Activated CD4-positive, alpha-beta T cell treated with anti-CD3 and anti-CD28 coated beads, Interleukin-2, amount 10 ng/mL, durations not matched to agents 7 days and 5 days (primary cell): Measurements from ENCODE around the gene GBF1. TPM values are rescaled to one million over a fixed set of nuclear protein-coding genes. Genes with fewer than 3 reads are reported as not detected.

Experiments
- CTCF ChIA-PET: fragments of 350-600 bp; sonication (Branson Sonifier 250); formaldehyde crosslinking; loops from one replicate; lab custom pipeline; 2021; ENCODE audit warnings: antibody characterized with exemption; lab: Charles Lee
- POLR2A ChIA-PET: fragments of 350-600 bp; sonication (Branson Sonifier 250); formaldehyde crosslinking; loops from one replicate; lab custom pipeline; 2021; ENCODE audit warnings: antibody characterized with exemption; lab: Charles Lee
- DNase-seq: peaks from one replicate; pipeline ENCODE4 v3.0.0-alpha.2; 2020
- H3K27ac Mint-ChIP-seq: one replicate; pipeline ENCODE4 v1.8.0; 2021; ENCODE audit warnings: mild to moderate bottlenecking, moderate library complexity, mixed read lengths
- H3K27me3 Mint-ChIP-seq: one replicate; pipeline ENCODE4 v1.8.0; 2021; ENCODE audit warnings: mixed read lengths
- H3K36me3 Mint-ChIP-seq: one replicate; pipeline ENCODE4 v1.8.0; 2021; ENCODE audit warnings: low read depth, mixed read lengths
- H3K4me1 Mint-ChIP-seq: one replicate; pipeline ENCODE4 v1.8.0; 2021; ENCODE audit warnings: mixed read lengths
- H3K4me3 Mint-ChIP-seq: one replicate; pipeline ENCODE4 v1.8.0; 2021; ENCODE audit warnings: mild to moderate bottlenecking, moderate library complexity, mixed read lengths
- H3K9me3 Mint-ChIP-seq: one replicate; pipeline ENCODE4 v1.8.0; 2021; ENCODE audit warnings: mixed read lengths
- total RNA-seq, 2 experiments: library from RNA; stranded (reverse); gene quantifications; one replicate each; pipeline ENCODE4 v1.2.3, GENCODE V29; 2021

Gene GBF1
- total RNA-seq, 2 experiments from 2014 or later = 42.4 to 44.6 TPM

- Mint-ChIP-seq H3K9me3 (no peaks in the 10 kb centered on the region), H3K4me1 (peaks cover 31% of the 10 kb centered on the region), H3K36me3 (peaks cover 2% of the 10 kb centered on the region), H3K27ac (peak overlapping the region; percentile 22), H3K4me3 (peak overlapping the region; percentile 39), H3K27me3 (peaks cover 24% of the 10 kb centered on the region)
- ChIA-PET CTCF (interaction anchor here (1.0 to 5.6 kb wide), 7 partner anchors 11 to 179 kb away, joined by 4 to 65 read pairs (median 10); partner anchors contain the start of genes CUEDC2, FBXL15 and NFKB2), POLR2A (interaction anchor here (0.6 kb wide), 1 partner anchor 252 kb away, joined by 3 read pairs; no protein-coding TSS in a partner anchor)
- DNase-seq = no peak
Observed at GRCh38 chr10:102409604-102410428, 164.5 kb downstream of the GBF1 start.

GRCh38 chr10:102410429-102411073, 165.2 kb downstream of the GBF1 start:
- H3K27me3 Mint-ChIP-seq = peaks cover 24% of the 10 kb centered on the region
- H3K4me3 Mint-ChIP-seq = peak overlapping the region; percentile 59
- H3K36me3 Mint-ChIP-seq = peaks cover 2% of the 10 kb centered on the region
- no peaks in the 10 kb centered on the region for H3K9me3 Mint-ChIP-seq
- H3K4me1 Mint-ChIP-seq = peaks cover 31% of the 10 kb centered on the region
- H3K27ac Mint-ChIP-seq = no peak overlapping the region
- POLR2A ChIA-PET = no interaction called here
- CTCF ChIA-PET = interaction anchor here (1.0 to 5.6 kb wide), 7 partner anchors 11 to 180 kb away, joined by 3 to 65 read pairs (median 10); partner anchors contain the start of genes CUEDC2, FBXL15 and NFKB2
- peak; percentile 54 for DNase-seq

- peak overlapping the region; percentile 44 for H3K27ac Mint-ChIP-seq
- no peak for DNase-seq
Observed at GRCh38 chr10:102411341-102412255, 166.3 kb downstream of the GBF1 start.

GRCh38 chr10:102412293-102412692, 167.0 kb downstream of the GBF1 start:
- POLR2A ChIA-PET = interaction anchor here (1.0 kb wide), 1 partner anchor 181 kb away, joined by 3 read pairs; no protein-coding TSS in a partner anchor
- no peak overlapping the region for H3K4me3 Mint-ChIP-seq

More at GRCh38 chr10:102411341-102412255, 166.3 kb downstream of the GBF1 start:
- Mint-ChIP-seq H3K27me3 (peaks cover 27% of the 10 kb centered on the region), H3K36me3 (peaks cover 2% of the 10 kb centered on the region), H3K4me1 (peaks cover 31% of the 10 kb centered on the region), H3K4me3 (peak overlapping the region; percentile 59), H3K9me3 (no peaks in the 10 kb centered on the region)
- POLR2A ChIA-PET = no interaction called here
- CTCF ChIA-PET = interaction anchor here (0.8 to 5.6 kb wide), 9 partner anchors 8 to 232 kb away, joined by 3 to 65 read pairs (median 9); partner anchors contain the start of genes CUEDC2 and FBXL15

GRCh38 chr10:102413053-102413705, 167.8 kb downstream of the GBF1 start:
- Mint-ChIP-seq H3K27me3 (peaks cover 37% of the 10 kb centered on the region), H3K9me3 (no peaks in the 10 kb centered on the region), H3K36me3 (peaks cover 2% of the 10 kb centered on the region), H3K4me1 (peaks cover 30% of the 10 kb centered on the region), H3K4me3 (no peak overlapping the region), H3K27ac (no peak overlapping the region)
- peak; percentile 65 for DNase-seq
- ChIA-PET CTCF (interaction anchor here (0.9 to 5.6 kb wide), 6 partner anchors 9 to 243 kb away, joined by 4 to 65 read pairs (median 21); partner anchors contain the start of gene FBXL15), POLR2A (interaction anchor here (1.0 kb wide), 1 partner anchor 181 kb away, joined by 3 read pairs; no protein-coding TSS in a partner anchor)

More at GRCh38 chr10:102412293-102412692, 167.0 kb downstream of the GBF1 start:
- Mint-ChIP-seq H3K9me3 (no peaks in the 10 kb centered on the region), H3K36me3 (peaks cover 2% of the 10 kb centered on the region), H3K27me3 (peaks cover 31% of the 10 kb centered on the region), H3K4me1 (peaks cover 31% of the 10 kb centered on the region), H3K27ac (no peak overlapping the region)
- CTCF ChIA-PET = interaction anchor here (0.6 to 5.6 kb wide), 8 partner anchors 9 to 233 kb away, joined by 3 to 65 read pairs (median 8); partner anchors contain the start of gene FBXL15
- DNase-seq = no peak

GRCh38 chr10:102413806-102414561, 168.7 kb downstream of the GBF1 start:
- Mint-ChIP-seq H3K27me3 (peaks cover 39% of the 10 kb centered on the region), H3K4me3 (no peak overlapping the region), H3K36me3 (peaks cover 2% of the 10 kb centered on the region), H3K27ac (no peak overlapping the region), H3K4me1 (peaks cover 29% of the 10 kb centered on the region), H3K9me3 (no peaks in the 10 kb centered on the region)
- ChIA-PET CTCF (interaction anchor here (0.9 to 5.6 kb wide), 9 partner anchors 8 to 244 kb away, joined by 3 to 65 read pairs (median 6); partner anchors contain the start of genes CUEDC2 and FBXL15), POLR2A (no interaction called here)
- no peak for DNase-seq

GRCh38 chr10:102414749-102415148, 169.4 kb downstream of the GBF1 start:
- POLR2A ChIA-PET = no interaction called here
- no peak for DNase-seq
- Mint-ChIP-seq H3K4me3 (no peak overlapping the region), H3K36me3 (no peaks in the 10 kb centered on the region), H3K27me3 (peaks cover 36% of the 10 kb centered on the region), H3K27ac (no peak overlapping the region), H3K9me3 (no peaks in the 10 kb centered on the region), H3K4me1 (peaks cover 31% of the 10 kb centered on the region)
- CTCF ChIA-PET = interaction anchor here (0.9 to 2.2 kb wide), 5 partner anchors 10 to 185 kb away, joined by 3 to 6 read pairs (median 4); partner anchors contain the start of gene CUEDC2

GRCh38 chr10:102416283-102416682, 171.0 kb downstream of the GBF1 start:
- no peaks in the 10 kb centered on the region for H3K9me3 Mint-ChIP-seq
- no peak overlapping the region for H3K4me3 Mint-ChIP-seq
- CTCF ChIA-PET = interaction anchor here (1.2 to 2.2 kb wide), 3 partner anchors 12 to 34 kb away, joined by 3 to 6 read pairs (median 4); no protein-coding TSS in a partner anchor
- H3K4me1 Mint-ChIP-seq = peaks cover 33% of the 10 kb centered on the region
- no peaks in the 10 kb centered on the region for H3K36me3 Mint-ChIP-seq
- peaks cover 25% of the 10 kb centered on the region for H3K27me3 Mint-ChIP-seq
- no peak overlapping the region for H3K27ac Mint-ChIP-seq
- POLR2A ChIA-PET = no interaction called here
- DNase-seq = no peak

GRCh38 chr10:102416695-102417094, 171.4 kb downstream of the GBF1 start:
- no peak overlapping the region for H3K4me3 Mint-ChIP-seq
- H3K4me1 Mint-ChIP-seq = peaks cover 30% of the 10 kb centered on the region
- peaks cover 21% of the 10 kb centered on the region for H3K27me3 Mint-ChIP-seq
- ChIA-PET CTCF (interaction anchor here (1.2 kb wide), 1 partner anchor 17 kb away, joined by 3 read pairs; no protein-coding TSS in a partner anchor), POLR2A (no interaction called here)
- H3K27ac Mint-ChIP-seq = no peak overlapping the region
- no peak for DNase-seq
- no peaks in the 10 kb centered on the region for H3K36me3 Mint-ChIP-seq
- H3K9me3 Mint-ChIP-seq = no peaks in the 10 kb centered on the region

GRCh38 chr10:102418622-102419268, 173.4 kb downstream of the GBF1 start, which contains the start of gene PSD:
Gene PSD (minus strand): TSS chr10:102418785. CDS start chr10:102417038, 1,747 bp downstream.
- Mint-ChIP-seq H3K4me1 (peaks cover 35% of the 10 kb centered on the region), H3K27ac (no peak within 1 kb of the TSS), H3K4me3 (peak within 1 kb of the TSS; percentile 90), H3K9me3 (no peaks in the 10 kb centered on the region), H3K36me3 (peaks cover 5% of the 10 kb centered on the region), H3K27me3 (peaks cover 19% of the 10 kb centered on the region)
- POLR2A ChIA-PET = no interaction called here
- DNase-seq = no peak
- CTCF ChIA-PET = interaction anchor here (0.6 kb wide), 1 partner anchor 37 kb away, joined by 3 read pairs; no protein-coding TSS in a partner anchor
